SK-N-MC (cell line): ENCODE results near the gene TMOD1.
"Not testable (repeated sequence)": the region's sequence is repeated elsewhere in the genome, so short reads cannot be mapped to it uniquely, and the experiment has no call there.

Source experiments
- DNase-seq: peaks from one replicate; pipeline ENCODE4 v3.0.0-alpha.2; 2011; ENCODE audit warnings: low read depth, low spot score
- H3K27ac ChIP-seq: fragments of 200-600 bp; sonication (generic); 2 replicates; pipeline ENCODE4 v1.5.1; 2016; ENCODE audit warnings: mixed run types
- H3K36me3 ChIP-seq: fragments of 200-600 bp; sonication (generic); 2 replicates; pipeline ENCODE4 v1.6.1; 2017; ENCODE audit warnings: antibody characterized with exemption, low read length, mixed read lengths; ENCODE audit not compliant: insufficient read depth
- H3K4me3 ChIP-seq: fragments of 200-600 bp; sonication (generic); 2 replicates; pipeline ENCODE4 v1.5.1; 2016
- H3K9ac ChIP-seq: fragments of 200-600 bp; sonication (generic); 2 replicates; pipeline ENCODE4 v1.8.0; 2017; ENCODE audit warnings: mixed run types, mixed read lengths; ENCODE audit not compliant: insufficient read length
- H3K9me3 ChIP-seq: fragments of 200-600 bp; sonication (generic); 2 replicates; pipeline ENCODE4 v1.6.1; 2017; ENCODE audit warnings: low read depth, mild to moderate bottlenecking, antibody characterized with exemption, low read length, moderate library complexity, mixed read lengths
- EZH2 ChIP-seq: fragments of 200-600 bp; sonication (generic); IDR thresholded peaks from one replicate; pipeline ENCODE4 v1.6.1; 2017; ENCODE audit warnings: antibody characterized with exemption
- FOXP2 ChIP-seq: optimal IDR thresholded peaks from 2 replicates; pipeline ENCODE3; 2011; ENCODE audit warnings: mild to moderate bottlenecking, moderate library complexity; ENCODE audit not compliant: insufficient read depth; ENCODE audit errors: extremely low read length, control extremely low read depth
- POLR2AphosphoS5 ChIP-seq: IDR thresholded peaks from 2 replicates; pipeline ENCODE4 v1.6.1; 2012; ENCODE audit warnings: mild to moderate bottlenecking, low read depth, low read length, borderline replicate concordance

Gene TMOD1

DNA sequence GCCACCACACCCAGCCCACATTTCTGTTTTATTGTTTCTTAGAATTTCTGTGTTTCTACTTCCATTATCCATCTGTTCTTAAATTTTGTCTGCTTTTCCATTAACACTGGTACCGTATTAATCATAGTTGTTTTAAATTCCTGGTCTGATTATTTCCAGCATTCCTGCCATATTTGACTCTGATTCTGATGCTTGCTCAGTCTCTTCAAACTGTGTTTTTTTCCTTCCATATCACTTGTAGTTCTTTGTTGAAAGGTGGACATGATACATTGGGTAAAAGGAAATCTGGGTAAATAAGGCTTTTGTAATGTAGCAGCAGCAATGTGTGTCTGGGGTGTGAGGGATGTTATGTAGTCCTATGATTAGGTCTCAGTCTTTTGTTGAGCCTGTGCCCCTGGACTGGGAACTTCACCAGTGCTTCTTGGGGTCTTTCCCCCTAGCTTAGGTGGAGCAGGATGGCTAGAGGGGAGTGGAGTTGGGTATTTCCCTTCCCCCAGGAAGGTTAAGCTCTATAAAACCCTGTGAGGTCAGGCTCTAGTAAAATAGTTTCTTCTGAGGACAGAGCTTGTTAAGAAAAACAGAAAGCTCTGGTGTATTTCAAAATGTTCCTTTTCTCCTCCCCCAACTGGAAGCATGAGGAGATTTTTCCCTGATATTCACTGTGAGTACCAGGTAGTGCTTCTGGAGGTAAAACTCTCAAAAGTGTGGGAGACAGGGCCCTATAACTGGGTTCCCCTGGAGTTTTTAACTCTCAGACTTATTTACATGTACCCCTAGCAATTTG lies 10.1 kb upstream of the TMOD1 start:
- Histone ChIP-seq H3K27ac (no peak overlapping the region), H3K9me3 (no peaks in the 10 kb centered on the region), H3K9ac (no peak overlapping the region), H3K4me3 (no peak overlapping the region), H3K36me3 (no peaks in the 10 kb centered on the region)
- no peak for DNase-seq
- no peak for TF ChIP-seq POLR2AphosphoS5
- no peak for TF ChIP-seq EZH2
- no peak for TF ChIP-seq FOXP2

DNA sequence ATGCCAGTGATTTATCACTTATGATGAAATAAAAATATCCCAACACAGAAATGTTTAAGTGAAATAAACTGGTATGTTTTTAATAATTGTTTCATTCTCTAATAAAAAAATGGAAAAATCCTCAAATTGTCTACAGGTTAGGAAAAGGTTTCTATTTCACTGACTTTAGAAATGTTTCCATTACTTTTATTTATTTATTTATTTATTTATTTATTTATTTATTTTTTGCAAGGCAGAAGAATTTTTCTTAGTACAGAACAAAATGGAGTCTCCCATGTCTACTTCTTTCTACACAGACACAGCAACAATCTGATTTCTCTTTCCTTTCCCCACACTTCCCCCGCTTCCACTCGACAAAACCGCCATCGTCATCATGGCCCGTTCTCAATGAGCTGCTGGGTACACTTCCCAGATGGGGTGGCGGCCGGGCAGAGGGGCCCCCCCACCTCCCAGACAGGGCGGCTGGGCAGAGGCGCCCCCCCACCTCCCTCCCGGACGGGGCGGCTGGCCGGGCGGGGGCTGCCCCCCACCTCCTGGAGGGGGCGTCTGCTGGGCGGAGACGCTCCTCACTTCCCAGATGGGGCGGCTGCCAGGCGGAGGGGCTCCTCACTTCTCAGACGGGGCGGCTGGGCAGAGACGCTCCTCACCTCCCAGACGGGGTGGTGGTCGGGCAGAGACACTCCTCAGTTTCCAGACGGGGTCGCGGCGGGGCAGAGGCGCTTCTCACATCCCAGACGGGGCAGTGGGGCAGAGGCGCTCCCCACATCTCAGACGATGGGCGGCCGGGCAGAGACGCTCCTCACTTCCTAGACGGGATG lies 3.7 kb upstream of the TMOD1 start:
- H3K9ac ChIP-seq, H3K27ac ChIP-seq, H3K36me3 ChIP-seq, H3K4me3 ChIP-seq, DNase-seq, H3K9me3 ChIP-seq: not testable (repeated sequence)

DNA sequence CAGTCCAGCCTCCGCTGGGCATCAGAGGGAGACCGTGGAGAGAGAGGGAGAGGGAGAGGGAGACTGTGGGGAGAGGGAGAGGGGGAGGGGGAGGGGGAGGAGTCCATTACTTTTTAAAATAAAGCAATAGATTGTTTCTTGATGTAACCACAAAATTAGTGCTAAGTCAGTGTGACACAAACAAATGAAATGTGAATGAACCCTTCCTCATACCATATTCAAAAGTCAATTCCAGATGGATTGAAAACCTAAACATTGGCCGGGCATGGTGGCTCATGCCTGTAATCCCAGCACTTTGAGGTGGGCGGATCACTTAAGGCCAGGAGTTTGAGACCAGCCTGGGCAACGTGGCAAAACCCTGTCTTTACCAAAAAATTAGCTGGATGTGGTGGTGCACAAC lies 2.6 kb upstream of the TMOD1 start:
- H3K9ac ChIP-seq, H3K4me3 ChIP-seq, H3K27ac ChIP-seq, H3K9me3 ChIP-seq, H3K36me3 ChIP-seq, DNase-seq: not testable (repeated sequence)

DNA sequence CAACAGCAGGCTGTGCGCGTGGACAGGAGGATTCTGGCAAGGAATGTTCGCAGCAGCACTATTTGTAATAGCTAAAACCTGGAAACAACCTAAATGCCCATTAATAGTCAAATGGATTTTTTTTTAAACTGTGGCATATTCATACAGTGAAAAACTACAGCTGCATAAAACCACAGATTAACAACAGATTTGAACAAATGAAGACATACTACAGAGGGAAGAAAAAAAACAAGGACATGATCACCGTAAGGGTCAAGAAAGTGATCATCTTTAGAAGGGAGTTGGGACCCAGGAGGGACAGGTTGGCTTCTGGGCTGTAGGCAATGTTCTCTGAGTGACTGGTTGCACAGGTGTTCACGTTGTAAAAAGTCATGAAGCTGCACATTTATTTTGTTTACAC lies 1.2 kb upstream of the TMOD1 start:
- H3K36me3 ChIP-seq, result no peaks in the 10 kb centered on the region
- no peak for DNase-seq
- no peaks in the 10 kb centered on the region for H3K9me3 ChIP-seq
- H3K4me3 ChIP-seq, result no peak overlapping the region
- TF ChIP-seq POLR2AphosphoS5 (no peak), FOXP2 (no peak), EZH2 (no peak)
- no peak overlapping the region for H3K9ac ChIP-seq
- no peak overlapping the region for H3K27ac ChIP-seq

DNA sequence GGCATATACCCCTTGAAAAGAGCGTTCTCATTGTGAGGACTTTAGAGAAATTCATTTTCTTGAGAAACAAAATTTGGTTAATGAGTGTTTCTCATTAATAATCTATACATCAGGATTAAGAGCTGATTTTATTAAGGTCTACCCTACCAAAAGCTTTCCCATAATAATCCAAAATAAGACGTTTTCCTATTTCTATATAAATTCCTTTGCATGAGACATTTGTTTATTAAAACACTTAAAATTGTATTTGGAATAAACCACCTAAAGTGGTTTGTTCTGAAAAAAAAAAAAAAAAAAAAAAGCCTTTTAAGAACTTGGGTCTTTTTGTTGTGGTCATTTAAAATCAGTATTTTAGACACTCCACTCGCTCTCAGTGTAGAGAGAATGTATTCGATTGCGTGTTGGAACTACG lies 695 bp upstream of the TMOD1 start:
- Histone ChIP-seq H3K27ac (no peak overlapping the region), H3K4me3 (peak overlapping the region; percentile 57; the same call in 1 of the 2 replicates), H3K9ac (no peak overlapping the region), H3K36me3 (no peaks in the 10 kb centered on the region), H3K9me3 (no peaks in the 10 kb centered on the region)
- DNase-seq, result no peak
- TF ChIP-seq EZH2, result no peak
- TF ChIP-seq FOXP2, result no peak
- no peak for TF ChIP-seq POLR2AphosphoS5

DNA sequence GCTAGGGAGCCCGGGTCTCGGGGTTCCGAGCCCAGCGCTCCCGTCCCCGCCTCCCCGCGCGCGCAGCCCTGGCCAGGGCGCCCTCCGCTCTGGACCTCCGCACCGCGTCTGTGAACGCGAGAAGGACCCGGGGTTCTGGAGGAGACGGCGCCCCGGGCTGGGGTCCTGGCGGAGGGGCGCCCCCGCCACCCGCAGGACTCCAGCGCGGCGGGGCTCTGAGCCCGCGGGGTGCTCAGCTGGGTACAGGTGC lies 431 bp downstream of the TMOD1 start:
- Histone ChIP-seq H3K4me3 (peak overlapping the region; percentile 67), H3K9me3 (no peaks in the 10 kb centered on the region), H3K9ac (no peak overlapping the region), H3K36me3 (no peaks in the 10 kb centered on the region), H3K27ac (no peak overlapping the region)
- no peak for DNase-seq
- no peak for TF ChIP-seq POLR2AphosphoS5
- no peak for TF ChIP-seq FOXP2
- TF ChIP-seq EZH2, result no peak

DNA sequence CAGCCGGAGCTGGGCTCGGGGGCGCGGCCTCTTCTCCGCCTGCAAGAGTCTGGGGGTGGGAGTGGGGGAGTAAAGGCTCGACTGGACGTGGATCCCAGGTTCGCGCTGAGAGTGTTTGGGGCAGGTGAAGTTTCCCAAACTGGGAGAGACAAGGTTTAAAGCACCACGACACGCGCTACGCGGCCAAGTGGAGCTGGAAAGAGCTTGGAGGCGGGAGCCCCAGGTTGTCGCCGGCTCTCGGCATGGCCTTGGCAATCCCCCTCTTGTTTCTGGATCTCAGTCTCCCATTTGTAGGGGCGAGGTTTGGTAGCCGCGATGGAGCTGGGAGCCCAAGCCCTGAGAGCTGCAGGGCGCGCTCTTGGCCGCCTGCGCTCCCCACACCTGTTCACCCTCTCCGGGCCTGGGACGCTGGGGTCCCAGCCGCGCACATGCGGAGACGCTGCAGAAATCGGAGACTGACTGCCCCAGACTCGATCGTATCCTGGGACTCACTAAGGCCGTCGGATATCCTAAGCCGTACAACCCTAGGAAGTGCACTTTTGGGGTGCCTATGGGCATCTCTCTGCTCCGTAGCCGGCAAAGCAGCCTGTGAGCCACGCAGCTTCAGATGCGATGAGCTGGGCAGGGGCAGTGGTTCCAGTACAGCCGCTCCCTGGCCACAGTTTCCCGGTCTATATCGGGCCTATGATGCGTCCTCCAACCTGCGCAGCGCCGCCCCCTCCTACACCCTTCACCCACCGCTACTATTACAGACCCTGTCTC lies 937 bp downstream of the TMOD1 start:
- no peaks in the 10 kb centered on the region for H3K36me3 ChIP-seq
- TF ChIP-seq POLR2AphosphoS5 (no peak), EZH2 (peak; percentile 31), FOXP2 (no peak)
- peak overlapping the region; percentile 67 for H3K4me3 ChIP-seq
- H3K9me3 ChIP-seq, result no peaks in the 10 kb centered on the region
- H3K27ac ChIP-seq, result no peak overlapping the region
- no peak overlapping the region for H3K9ac ChIP-seq
- no peak for DNase-seq

DNA sequence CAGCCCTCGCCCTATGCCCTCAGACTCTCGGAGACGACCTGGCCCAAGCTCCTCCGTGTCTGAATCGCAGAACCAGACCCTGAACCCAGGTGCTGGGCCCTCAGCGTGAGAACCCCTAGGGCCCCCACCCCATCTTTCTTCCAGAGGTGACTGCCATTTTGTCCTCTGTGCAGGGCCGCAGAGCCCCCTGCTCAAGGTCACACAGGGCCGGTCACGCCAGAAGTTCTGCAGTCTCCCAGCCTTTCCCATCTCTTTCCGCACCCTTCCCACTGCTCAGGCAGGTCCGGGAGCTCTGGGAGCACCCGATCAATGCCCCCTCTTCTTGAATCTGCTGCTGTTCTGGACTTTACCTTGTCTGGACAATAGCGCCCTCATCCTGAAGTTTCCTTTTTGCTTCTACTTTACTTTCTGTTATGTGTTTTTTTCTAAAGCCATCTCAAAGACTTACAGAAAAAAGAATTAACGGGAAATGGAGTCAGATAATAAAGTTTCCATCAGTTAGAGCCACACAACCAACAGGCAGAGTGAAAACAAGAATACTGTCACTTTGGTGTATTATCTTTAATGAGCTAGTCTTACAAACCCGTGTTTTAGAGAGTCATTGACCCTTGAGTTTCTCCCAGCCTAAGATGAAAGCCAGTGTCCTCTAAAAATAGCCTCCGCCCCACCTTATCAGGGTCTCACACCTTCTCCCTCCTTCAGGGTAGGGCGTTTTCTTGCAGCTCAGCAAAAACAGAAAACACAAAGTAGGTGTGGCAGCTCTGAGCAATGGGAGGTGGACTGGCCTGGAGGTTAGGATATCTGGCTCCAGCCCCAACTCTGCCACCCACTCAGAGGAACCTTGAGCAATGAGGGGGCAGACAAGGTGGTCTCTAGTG lies 1.8 kb downstream of the TMOD1 start:
- no peak for DNase-seq
- Histone ChIP-seq H3K9me3 (no peaks in the 10 kb centered on the region), H3K27ac (no peak overlapping the region), H3K36me3 (no peaks in the 10 kb centered on the region), H3K9ac (no peak overlapping the region), H3K4me3 (no peak overlapping the region)
- no peak for TF ChIP-seq POLR2AphosphoS5
- TF ChIP-seq FOXP2, result no peak
- peak; percentile 56 for TF ChIP-seq EZH2
